ENCODE data around the gene ANAPC15.

- TF ChIP-seq, protein P1, sequence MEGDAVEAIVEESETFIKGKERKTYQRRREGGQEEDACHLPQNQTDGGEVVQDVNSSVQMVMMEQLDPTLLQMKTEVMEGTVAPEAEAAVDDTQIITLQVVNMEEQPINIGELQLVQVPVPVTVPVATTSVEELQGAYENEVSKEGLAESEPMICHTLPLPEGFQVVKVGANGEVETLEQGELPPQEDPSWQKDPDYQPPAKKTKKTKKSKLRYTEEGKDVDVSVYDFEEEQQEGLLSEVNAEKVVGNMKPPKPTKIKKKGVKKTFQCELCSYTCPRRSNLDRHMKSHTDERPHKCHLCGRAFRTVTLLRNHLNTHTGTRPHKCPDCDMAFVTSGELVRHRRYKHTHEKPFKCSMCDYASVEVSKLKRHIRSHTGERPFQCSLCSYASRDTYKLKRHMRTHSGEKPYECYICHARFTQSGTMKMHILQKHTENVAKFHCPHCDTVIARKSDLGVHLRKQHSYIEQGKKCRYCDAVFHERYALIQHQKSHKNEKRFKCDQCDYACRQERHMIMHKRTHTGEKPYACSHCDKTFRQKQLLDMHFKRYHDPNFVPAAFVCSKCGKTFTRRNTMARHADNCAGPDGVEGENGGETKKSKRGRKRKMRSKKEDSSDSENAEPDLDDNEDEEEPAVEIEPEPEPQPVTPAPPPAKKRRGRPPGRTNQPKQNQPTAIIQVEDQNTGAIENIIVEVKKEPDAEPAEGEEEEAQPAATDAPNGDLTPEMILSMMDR (IDR thresholded peaks at IDR 0.05): no peak
- TF ChIP-seq POLR2A (IDR thresholded peaks at IDR 0.05) (no peak), POLR2AphosphoS5 (IDR thresholded peaks at IDR 0.05) (no peak)
Observed at GRCh38 chr11:72066855-72067254, 45.6 kb downstream of the ANAPC15 start.

Data from upper lobe of left lung (tissue), 4 donors.